NCI-H1930 (cell line): Measurements from ENCODE around the gene NCK2.

Experiments
- DNase-seq, 2 experiments: peaks; one replicate each; lab custom pipeline; 2025; lab: John Stamatoyannopoulos, UW

Gene NCK2

DNA sequence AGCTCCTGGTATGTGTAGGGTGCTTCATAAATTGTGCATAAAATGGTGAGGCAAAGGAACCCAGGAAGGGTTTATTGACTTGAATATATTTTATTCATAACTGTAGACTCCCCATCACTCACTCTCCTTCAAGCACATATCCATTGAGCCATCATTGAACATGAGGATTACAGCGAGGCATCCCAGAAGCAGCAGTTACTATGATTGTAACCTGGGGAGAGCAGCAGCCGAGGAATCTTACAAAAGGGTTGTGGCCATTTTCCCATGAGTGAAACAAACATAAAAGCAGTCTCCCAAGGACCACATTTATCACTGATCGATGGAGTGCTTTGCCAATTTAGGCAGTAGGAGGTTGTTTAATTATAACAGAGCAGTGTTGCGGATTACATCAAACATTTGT, 183.4 kb downstream of the NCK2 start:
- no peak for DNase-seq

DNA sequence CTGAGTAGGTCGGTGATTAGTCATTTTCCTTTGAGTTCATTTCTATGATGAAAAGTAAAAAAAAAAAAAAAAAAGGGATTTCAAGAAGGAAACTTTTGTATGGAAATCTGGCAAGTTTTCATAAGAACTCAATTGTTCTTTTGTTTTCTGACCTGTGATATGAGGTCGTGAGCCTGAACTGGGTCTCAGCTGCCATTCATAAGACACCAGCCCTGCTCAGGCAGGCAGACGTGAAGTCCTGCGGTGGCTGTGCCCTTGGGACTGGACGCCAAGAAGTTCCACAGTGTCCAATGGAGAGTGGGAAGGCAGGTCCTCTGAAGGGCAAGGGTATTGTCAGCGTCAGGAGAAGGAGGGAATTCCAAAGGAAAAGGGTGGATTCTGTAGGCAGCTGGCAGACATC, 183.9 kb downstream of the NCK2 start:
- no peak for DNase-seq

DNA sequence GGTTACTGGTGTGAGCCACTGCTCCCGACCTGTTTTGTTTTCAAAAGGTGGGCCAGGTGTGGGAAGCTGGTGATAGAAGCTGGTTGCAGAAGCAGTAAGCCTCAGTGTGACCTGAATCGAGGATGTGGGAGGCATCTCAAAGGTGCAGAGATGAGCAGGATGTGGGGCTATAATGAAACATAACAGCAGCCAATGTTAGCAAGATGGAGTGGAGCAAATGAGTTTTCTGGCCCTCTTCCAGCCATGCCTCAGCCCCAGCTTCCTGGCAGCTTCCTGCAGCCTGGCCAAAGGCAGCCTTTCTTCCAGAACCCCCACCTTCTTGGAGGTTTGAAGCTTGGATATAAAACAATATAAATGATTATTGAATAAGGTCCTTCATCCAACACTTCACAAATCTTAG, 184.8 kb downstream of the NCK2 start:
- no peak for DNase-seq

DNA sequence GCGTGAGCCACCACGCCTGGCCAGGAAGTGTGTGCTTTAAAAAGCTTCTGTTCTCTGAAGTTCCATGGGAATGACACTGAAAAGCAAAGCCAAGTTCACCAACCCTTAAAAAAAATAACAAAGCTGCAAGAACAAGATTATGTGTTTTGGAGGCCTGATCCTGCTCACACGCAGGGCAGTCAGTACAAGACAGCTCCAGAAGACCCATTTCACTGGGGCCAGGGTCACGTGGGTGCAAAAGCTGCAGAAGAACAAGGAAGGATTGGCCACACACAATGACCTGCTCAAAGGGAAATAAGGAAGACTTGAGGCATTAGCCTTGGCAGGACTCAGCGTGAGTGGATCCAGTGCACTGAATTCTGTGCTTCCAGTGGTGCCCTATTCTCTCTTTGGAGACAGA, 187.9 kb downstream of the NCK2 start:
- DNase-seq: no peak

DNA sequence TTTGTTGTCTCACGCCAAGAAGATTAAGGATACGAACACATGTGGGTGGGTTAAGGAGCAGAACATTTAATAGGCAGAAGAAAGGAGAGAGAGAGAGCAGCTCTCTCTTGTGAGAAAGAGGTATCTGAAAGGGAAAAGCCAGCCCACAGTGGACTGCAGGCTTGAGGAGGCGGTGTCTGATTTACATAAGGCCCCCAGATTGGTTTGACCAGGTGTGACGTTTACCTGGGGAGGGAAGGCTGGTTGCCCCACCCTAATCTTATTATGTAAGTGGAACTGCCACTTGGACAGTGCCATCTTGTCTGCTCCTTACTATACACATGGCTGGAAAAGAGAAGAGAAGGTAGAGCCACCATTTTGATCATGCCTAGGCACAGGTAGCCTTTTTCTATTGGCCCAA, 189.2 kb downstream of the NCK2 start:
- no peak for DNase-seq

DNA sequence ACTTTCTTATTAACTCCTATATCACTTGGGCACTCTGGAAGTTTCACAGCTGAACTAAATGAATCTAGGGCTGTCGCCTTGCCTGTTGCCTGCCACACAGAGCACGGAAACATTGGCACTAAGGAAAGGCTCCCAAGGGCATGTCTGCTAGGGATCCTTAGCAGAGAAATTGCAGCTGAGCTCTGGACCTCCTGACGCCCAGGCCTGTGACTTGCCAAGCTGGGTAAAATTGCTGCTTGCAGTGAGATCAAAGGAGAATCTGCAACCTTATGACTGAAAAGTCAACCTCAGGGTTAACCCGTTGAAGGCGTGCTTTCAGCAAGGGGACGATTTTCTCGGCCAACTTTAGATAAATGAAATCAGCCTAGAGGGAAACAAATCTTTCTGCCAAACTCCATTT, 189.8 kb downstream of the NCK2 start:
- DNase-seq: no peak

DNA sequence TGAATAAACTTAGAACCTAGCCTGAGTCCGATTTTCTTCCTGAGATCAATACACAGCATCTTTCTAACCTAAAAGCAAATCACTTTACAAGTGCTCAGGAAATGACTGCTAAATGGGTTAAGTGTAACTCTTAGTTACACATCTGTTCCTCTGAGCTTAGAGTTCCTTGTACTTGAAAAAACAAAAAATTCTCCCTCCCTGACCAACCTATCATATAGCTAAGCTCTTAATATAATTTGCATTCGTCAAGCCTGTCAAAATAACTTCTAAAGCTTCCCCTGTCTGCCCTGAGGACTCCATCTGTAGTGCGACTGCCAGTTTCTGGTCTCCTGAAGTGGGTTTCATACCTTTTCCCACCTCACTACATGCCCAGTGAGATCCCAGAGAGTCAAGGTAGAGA, 190.4 kb downstream of the NCK2 start:
- no peak for DNase-seq

DNA sequence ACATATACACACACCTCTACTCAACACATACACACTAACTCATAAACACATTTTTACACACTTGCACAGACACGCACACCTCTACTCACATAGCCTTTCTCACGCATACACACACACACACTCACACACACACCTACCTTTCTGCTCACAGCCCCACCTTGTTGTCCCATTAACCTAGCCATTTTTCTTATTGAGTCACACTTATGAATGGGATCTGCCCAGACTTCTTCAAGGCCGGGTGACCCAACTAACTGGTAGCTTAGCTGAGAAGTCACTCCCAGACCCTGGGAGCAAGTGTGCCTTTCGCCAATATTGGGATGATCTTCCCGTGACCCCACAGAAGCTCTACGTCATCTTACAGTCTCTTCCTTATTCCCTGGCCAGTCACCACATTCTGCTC, 192.2 kb downstream of the NCK2 start:
- DNase-seq: no peak

DNA sequence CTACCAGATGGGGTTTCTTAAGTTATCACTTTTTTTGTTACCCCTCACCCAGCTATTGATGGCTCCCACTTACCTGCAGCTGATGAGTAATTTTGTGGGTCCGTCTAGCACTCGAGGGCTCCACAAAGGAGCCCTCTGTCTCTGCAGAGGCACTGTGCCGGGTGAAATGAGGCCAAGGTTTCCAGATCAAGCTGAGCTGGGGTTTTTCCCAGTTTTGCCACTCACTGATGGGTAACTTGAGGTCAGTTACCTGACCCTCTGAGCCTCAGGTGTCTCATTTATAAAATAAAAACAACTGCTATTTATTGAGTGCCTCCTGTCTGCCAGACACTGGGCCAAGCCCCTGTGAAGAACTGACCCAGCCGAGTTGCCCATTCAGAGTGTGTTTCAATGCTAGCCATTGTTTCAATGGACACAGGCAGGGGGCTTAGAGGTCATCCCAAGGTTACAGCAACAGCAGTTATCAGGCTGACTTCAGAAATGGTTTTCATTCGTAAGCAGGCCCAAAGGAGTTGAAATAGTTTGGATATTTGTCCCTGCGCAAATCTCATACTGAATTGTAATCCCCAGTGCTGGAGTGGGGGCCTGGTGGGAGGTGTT, 192.9 kb downstream of the NCK2 start:
- no peak for DNase-seq
